Epithelial cell of prostate (primary cell): Measurements from ENCODE around the gene PBX4.

ENCODE experiments used
- DNase-seq: peaks from one replicate; pipeline ENCODE4 v3.0.0-alpha.2; 2011; ENCODE audit warnings: low read depth, low spot score
- H3K27ac ChIP-seq: fragments of 450-650 bp; 2 replicates; pipeline ENCODE4 v1.5.1; 2017; ENCODE audit warnings: mild to moderate bottlenecking

The PBX4 gene

DNA sequence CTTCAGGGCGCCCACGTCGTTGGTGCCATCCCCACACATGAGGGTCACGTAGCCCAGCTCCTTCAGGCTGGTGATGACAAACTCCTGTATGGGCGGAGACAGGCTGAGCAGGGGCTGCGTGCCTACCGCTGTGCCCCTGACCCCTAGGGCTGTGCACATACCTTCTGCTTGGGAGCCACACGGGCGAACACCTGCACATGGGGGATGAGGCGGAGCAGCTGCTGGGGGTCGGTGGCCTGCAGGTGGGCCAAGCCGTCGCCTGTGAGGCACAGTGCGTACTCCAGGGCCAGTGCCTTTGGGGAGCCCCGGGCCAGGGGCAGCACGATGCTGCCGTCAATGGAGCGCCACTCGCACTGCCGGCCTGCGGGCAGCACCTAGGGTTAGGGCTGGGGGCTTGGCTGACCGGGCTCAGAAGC is 31.1 kb upstream of the PBX4 start:
- no peak for DNase-seq
- H3K27ac ChIP-seq, result no peak overlapping the region

DNA sequence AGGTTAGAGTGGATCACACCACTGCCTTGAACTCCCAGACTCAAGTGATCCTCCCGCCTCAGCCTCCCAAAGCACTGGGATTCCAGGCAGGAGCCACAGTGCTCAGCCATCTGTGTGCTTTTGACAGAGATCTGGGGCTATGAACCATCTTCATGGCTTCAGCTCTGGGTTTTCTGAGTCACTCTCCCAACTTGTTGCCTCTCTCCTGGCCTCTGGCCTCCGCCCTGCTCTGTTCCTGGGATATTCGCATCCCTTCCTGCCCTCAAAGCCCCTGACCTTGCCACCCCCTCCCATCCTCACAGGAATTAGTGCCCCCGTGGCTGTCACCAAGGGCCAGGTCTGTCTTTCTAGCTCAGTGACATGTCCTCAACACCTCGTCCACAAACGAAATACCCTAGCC is 30.7 kb upstream of the PBX4 start:
- no peak overlapping the region for H3K27ac ChIP-seq
- DNase-seq, result no peak

DNA sequence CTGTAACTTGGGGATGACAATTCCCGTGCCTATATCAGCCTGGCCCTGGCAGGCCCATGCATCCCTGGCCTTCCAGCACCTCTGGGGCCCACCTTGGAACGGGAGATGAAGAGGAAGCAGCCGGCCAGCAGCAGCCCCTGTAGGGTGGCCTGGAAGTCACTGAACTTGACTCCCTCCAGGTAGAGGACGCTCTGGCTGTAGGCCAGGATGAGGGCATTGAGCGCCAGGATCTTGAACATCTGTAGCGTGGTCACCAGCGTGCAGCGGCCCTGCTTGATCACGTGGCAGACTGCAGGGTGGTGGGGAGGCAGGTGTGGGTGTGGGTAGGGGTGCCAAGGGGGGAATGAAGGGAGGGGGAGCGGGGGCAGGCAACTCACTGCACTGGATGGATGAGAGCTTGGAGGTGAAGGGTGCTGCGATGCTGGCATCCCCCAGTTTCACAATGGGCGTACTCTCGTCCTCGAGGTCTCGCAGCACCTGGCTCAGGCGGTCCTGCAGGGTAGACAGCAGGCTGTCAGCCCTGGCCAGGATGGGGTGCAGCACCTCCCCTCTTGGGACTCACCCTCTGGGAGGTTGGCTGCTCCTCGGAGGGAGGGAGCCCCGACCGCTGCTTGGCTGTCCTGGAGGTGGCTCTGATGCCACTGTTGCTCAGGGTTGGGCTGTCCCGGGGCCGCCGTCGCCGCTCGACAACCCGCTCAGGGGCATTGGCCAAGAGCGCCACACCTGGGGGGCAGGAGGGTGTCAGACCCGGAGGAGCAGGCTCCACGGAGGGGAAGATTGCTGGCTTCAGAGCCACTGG is 28.7 kb upstream of the PBX4 start:
- DNase-seq, result no peak
- no peak overlapping the region for H3K27ac ChIP-seq

DNA sequence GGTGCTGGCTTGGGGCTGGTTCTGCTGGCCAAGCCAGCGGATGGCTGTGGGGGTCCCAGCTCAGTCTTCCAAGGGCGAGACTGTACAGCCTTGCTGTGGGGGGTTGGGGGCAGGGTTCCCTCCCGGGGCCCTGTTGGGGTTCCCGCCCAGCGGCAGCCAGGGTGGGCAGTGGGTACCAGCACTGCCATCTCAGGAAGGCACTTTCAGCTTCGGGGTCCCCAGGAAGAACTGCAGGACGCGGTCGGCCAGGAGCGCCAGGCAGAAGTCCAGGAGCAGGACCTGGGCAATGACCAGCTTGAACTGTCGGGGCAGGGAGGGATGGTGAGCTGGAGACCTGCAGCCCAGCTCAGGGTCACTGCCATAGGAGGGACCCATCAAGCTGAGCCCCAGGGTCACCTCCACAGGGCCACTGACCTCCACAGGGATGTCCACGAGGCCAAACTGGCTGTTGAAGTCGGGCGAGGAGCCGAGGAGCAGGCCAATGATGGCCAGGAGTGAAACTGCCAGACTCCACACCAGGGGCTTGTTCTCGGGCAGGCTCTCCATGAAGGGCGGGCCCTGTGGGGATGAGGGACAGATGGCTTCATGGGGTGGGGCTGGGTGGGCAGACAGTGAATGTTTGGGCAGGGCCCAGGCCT is 26.9 kb upstream of the PBX4 start:
- DNase-seq, result no peak
- no peak overlapping the region for H3K27ac ChIP-seq

DNA sequence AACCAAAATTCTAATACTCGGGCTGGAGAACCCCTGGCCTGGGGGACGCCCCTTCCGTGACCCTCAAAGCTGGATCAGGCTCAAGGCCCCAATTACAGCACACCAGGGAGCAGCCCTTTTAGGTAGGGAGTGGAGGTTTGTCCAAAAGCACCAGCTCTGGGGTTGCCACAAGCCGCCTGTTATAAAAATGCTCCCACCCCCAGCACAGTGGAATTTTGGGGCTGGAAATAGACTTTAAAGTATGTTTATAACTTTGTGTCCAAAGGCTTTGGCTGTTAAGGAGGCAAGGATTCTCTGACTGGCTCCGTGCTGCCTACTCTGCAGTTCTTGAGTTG is 25.5 kb upstream of the PBX4 start:
- peak overlapping the region; percentile 59 for H3K27ac ChIP-seq
- DNase-seq, result no peak

DNA sequence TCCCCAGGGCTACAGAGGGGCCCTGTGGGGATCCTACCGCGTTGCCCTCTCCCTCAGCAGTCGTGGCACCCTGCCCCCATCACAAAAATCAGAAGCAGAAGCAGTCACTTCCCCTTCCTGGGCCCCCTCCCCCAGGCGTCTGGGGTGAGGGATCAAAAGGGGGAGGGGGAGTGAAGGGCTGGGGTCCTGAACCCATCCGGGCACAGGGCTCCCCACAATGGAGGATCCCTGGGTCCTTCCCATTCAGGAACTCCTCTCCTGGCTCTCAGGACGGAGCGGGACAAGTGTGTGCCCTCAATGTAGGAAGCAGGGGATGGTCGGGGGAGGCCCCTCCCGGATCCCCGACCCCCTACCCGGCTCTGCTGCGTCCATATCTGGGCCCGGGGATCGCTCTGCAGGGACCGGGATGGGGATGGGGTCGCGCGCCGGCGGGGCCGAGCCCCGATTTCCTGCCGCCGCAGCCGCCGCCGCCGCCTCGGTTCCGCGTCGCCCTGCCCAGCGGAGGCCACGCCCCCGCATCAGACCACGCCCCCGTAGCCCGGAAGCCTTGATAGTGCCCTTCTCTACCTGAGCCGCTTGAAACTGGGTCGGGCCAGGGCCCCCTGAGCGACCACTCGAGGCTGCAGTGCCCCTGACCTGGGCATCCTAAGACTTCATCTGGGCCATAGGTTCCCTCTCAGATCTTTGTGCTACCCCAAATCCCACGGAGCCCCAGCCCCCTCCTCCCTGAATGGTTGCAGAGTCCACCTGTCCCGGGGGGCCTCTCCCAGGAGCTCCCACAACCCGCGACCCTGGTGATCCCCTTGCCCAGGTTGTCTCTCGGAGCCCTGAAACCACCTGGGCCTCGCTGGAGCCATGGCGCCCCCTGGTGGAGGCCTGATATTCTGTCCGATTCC is 24.9 kb upstream of the PBX4 start, which contains the start of gene GMIP:
Gene GMIP, minus strand, starts transcription at position 500 of the 896 bp plus-strand sequence. Its CDS starts 128 bp downstream, at position 372.
- DNase-seq, result no peak
- peak within 1 kb of the TSS; percentile 59 for H3K27ac ChIP-seq

DNA sequence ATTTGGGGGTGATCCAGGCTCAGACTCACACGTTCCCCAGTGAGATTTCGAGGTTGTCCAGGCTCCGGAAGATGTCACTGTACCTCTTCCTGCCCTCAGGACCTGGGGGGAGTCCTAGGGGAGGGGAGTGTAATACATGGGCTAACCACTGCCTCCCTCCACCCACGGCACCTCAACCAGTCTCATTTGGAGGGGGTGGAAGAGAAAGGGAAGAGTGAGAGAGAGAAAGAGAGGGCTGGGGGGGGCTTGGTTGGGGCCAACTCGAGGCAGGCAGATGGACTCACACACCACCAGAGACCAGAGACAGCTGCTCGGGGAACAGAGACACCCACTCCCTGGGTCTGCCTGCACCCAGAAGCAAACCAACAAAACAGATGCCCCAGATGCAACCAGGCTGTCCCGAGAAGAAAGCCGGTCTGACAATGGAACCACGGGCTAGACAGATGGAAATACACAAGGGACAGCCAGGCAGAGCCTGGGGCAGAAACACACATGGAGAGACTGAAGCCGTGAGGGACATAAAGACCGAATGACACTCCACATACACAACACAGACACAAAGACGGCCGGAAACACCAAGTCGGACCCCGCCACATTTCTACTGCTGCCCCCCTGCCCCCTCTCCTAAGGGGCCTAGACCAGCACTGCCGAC is 24.1 kb upstream of the PBX4 start:
- no peak for DNase-seq

DNA sequence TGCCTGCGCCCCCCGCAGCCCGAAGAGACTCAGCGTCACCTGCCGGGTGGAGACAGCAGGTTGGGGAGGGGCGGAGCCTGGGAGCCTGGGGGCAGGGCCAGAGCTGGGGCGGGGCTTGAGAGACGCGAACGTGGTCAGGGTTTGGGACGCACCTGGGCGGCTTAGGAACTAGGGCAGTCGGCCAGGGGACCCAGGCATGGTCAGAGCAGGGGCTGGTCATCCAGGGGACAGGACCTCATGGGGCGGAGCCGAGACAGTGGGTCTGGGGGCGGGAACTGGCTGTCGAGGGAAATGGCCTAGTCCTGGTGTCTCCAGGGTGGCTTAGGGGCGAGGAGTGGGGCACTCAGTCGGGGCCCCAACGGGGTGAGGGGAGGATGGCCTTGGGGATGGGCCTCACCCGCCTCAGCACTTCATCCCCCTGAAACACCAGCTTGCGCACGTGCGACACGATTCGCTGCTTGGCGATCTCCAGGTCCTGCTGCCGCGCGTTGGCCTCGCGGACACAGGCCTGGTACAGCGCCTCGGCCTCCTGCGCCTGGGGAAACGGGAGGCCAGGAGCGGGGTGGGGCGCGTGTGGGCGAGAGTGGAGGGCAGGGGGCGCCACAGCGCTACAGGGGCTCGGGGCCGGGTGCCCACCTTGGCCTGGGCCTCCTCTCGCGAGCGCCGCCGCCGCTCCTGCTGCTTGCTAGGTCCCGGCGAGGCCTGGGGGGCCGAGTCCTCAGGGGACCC is 19.2 kb upstream of the PBX4 start:
- DNase-seq, result no peak
- no peak overlapping the region for H3K27ac ChIP-seq

More for the DNA sequence above, 24.1 kb upstream of the PBX4 start:
- peak overlapping the region; percentile 59 for H3K27ac ChIP-seq

DNA sequence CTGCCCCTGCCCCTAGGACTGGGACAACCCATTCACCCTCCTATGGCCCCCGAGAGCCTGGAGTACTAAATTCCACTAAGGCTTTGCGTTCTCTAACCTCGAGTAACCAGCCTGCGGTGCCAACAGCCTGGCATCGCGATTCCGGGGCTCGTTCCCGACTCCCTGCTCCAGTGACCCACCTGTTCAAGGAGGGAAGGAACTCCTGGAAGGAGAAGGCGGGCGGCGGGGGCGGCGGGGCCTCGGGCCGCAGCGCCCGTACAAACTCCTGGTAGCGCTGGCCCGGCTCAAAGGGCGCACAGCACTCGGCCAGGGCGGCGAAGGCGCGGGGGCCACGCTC is 18.7 kb upstream of the PBX4 start:
- no peak overlapping the region for H3K27ac ChIP-seq

DNA sequence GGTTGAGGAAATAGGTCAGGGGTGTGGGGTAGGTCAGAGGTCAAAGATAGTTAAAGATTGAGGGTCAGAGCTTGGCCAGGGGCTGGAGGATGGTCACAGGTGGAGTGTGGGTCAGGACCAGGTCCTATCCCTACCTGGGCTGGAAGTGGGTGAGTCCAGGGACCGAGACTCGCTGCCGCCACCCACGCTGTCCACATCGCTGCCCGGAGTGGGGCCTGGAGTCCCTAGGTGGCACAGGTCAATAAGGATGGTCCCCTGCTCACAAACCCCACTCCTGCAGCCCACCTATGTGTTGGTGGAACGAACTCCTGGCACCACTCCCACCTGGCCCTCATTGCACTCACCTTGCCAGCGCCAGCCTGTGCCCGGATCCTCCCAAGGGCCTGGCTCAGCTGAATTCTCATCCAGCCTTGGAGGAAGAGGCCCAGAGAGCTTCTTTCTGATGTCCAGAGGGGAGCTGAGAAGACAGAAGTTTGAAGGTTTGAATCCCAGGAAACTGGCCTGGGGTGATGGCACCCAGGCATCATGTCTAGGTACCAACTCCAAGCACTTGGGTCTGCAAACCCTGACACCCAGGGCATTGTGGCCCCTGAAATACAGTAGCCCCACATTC is 18.2 kb upstream of the PBX4 start:
- DNase-seq, result no peak
- H3K27ac ChIP-seq, result no peak overlapping the region

More for the DNA sequence above, 18.7 kb upstream of the PBX4 start:
- no peak for DNase-seq

DNA sequence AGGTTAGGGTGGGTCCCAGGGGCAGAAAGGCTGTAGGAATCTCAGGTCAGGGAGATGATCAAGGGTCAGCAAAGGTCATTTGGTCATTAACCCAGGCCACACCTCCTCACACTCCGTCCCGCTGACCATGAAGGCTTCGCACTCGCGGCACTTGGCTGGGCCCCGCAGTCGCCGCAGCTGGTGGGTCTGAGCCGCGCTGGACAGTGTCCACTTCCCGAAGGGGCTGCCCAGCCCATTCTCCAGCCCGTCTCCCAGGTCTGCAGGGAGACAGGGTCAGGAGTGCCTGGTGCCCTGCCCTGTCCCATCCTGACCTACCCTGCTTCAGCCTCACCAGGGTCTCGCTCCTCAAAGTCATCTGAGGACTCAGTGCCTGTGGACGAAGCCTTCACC is 16.8 kb upstream of the PBX4 start:
- DNase-seq, result no peak
- no peak overlapping the region for H3K27ac ChIP-seq

DNA sequence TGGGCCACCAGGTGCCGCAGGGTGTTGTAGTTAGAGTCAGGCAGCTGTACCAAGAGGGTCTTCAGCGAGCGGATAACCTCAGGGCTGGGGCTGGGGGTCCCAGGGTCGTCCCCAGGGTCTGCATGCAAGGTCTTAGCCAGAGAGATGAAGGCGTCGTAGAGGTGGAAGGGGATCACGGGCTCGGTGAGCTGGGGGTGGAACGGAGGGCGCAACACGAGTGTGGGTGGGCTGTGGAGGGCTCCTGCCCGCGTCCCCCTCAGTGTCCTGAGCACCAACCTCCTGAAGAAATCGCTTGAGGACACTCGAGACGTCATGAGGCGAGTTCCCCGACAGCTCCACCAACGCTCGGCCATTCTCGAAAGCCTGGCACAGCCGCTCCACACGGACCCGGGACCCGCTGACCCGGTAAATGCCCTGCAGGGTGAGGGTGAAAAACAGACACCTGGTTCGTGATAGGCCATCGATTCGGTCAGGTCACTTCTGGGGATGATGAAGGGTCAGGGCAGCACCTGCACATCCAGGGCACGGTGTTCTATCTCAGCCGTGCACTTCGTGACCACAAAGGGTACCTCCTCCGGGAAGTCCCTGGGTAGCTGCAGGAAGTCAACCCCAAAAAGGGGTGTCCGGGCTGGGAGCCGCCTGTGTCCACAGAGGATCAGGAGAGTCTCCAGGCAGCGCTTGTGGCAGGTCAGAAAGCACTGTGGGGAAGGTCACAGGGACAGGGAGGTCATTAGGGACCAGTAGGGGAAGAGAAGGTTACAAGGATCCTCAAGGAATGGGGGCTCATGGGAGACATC is 16.2 kb upstream of the PBX4 start:
- DNase-seq, result no peak
- H3K27ac ChIP-seq, result no peak overlapping the region

DNA sequence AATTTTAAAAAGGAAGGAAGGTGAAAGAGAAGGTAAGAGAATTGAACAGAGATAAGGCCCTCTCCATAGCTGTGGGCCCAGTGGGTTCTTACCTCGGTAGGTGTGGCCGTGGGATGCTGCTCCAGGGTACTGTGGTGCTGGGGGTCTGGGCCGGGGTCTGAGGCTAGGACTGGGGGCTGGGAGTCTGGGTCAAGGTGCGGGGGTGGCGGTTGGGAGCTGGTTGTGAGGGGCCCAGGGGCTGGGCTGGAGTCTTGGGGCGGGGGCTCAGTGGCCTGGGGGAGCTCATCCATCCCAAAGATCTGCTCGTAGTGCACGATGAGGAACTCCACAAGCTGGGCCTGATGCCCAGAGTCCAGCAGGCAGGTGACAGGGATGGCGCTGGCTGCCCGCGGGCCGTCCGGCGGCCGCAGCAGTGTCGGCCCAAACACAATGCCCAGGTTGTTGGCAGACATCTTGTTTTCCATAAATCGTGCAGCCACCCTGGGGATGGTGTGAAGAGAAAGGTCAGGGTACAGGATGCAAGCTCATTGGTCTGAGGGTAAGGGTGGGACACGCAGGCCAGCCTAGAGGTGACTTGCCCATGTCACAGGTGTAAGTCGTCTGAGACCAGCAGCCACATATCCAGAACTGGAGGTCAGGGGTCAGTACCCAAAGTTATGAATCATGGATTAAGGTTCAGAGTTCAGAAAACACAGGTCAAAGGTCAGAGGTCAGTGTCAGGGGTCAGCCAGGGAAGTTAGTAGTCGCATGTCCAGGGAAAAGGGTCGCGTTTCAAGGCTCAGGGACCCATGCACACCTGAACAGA is 15.4 kb upstream of the PBX4 start:
- no peak overlapping the region for H3K27ac ChIP-seq
- DNase-seq, result no peak

DNA sequence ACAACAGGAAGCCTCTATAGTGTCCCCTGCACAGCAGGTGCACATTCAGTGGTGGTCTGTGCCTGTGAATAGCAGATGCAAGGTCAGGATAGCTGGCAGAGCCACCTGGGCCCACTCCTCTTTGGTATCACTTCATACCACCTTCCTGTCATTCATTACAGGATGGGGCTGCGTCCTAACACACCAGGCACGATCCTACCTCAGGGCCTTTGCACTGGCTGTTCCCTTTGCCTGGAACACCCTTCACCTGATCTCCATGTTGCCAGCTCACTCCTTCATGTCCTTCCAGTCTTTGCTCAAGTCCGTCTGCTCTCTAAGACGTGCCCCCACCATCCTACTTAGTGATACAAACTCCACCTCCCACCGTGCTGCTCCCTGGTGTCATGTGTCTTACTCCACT is 14.2 kb upstream of the PBX4 start:
- no peak for DNase-seq
- H3K27ac ChIP-seq, result no peak overlapping the region

DNA sequence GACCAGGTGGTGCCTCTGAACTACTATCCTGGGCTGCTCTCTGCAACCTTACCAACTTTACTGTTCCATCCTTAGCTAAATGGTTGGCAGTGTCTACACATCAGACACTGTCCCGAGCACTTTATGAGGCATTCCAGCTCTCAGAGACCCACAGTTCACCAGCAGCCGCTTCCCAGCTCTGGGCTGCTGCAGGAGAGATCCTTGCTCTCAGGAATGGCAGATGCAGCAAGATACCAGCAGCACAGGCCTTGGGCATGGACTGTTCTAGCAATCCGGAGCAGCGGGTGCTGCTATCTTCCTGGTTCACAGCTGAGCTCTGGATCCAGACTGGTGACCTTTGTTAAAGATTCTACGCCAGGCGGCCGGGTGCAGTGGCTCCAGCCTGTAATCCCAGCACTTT is 12.9 kb upstream of the PBX4 start:
- H3K27ac ChIP-seq, result no peak overlapping the region
- DNase-seq, result no peak

DNA sequence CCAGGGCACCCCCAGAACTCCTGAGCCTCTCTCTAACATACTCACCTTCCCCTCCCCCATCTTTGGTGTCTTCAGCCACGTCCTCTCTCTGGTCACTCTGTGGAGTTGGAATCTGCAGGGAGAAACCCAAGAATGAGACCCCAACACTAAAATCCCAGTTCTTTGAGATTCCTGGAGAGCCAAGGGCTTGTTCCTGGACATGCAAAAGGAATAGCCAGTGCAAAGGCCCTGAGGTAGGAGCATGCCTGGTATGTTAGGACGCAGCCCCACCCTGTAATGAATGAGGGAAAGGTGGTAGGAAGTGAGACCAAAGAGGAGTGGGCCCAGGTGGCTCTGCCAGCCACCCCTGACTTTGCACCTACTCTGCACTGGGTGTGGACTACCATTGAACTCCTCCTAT is 11.9 kb upstream of the PBX4 start:
- DNase-seq, result no peak
- H3K27ac ChIP-seq, result no peak overlapping the region

DNA sequence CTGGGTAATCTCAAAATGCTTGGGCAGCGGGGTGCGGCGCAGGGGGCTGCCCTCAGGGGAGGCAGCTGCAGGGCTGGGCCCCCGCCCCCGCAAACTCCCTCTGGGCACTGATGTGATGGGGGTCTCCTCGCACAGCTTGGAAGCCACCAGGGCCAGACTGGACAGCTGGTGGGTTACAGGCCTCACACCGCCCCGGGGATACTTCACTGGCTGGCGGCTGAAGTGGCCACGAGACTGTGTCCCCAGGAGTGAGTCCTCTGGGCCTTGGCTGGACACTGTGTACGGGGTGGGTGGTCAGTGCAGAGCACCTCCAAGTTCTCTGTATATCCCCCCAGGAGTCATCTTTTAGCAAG is 11.6 kb upstream of the PBX4 start:
- DNase-seq, result no peak

DNA sequence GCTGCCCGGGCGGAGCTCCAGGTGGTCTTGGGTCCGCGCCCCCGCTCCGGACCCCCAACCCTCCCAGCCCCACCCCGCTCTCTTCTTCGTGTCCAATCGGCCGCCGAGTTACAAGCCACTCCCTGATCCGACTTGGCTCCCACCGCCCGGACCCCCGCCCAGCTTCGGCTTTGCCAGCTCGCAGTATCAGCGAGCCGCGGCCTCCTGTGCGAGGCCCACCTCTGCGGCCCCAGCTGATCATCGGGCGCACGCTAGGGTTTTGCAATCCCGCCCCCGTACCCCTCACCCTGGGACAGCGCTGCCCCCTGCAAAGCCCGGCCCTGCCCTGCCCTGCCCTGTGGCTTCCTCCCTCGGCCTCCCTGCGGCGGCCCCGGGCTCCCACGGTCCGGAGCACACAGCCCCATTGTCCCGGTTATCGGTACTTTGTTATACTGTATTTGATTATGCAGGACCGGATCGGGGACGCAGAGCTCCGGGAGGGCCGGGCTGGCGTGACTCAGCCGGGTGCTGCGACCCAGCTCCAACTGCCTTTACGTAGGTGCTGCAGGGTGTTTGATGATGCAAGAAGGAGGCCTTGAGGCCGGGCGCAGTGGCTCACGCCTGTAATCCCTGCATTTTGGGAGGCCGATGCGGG is 10.1 kb upstream of the PBX4 start:
- DNase-seq, result peak; percentile 69
- H3K27ac ChIP-seq, result peak overlapping the region; percentile 88

More for the DNA sequence above, 11.6 kb upstream of the PBX4 start:
- no peak overlapping the region for H3K27ac ChIP-seq
